MCF 10A (cell line): Measurements from ENCODE around the gene CIP2A. TPM values are rescaled to one million over a fixed set of nuclear protein-coding genes. Genes with fewer than 3 reads are reported as not detected.

Source experiments
- BruUV-seq: library from RNA; stranded (reverse); fragments of 400-500 nt; replicated peaks from 2 replicates; lab custom pipeline; 2021; lab: Mats Ljungman, UMichigan
- CTCF ChIA-PET: fragments of 300-600 bp; sonication (Branson Sonifier 250); formaldehyde crosslinking; extraction: SDS; loops from one replicate; lab custom pipeline; 2021; ENCODE audit warnings: antibody characterized with exemption, inconsistent platforms; lab: Yijun Ruan, JAX
- POLR2A ChIA-PET: fragments of 300-600, 350-650 bp; sonication (Branson Sonifier 250); formaldehyde crosslinking; extraction: SDS; loops from one replicate; lab custom pipeline; 2020; ENCODE audit warnings: antibody characterized with exemption, inconsistent platforms; lab: Yijun Ruan, JAX
- DNase-seq: peaks from one replicate; pipeline ENCODE4 v3.0.0-alpha.2; 2018; ENCODE audit not compliant: unreplicated experiment
- H3K27ac Mint-ChIP-seq: one replicate; pipeline ENCODE4 v1.8.0; 2022; ENCODE audit warnings: mild to moderate bottlenecking, low read depth, mixed read lengths; ENCODE audit not compliant: unreplicated experiment
- H3K27me3 Mint-ChIP-seq: one replicate; pipeline ENCODE4 v1.8.0; 2022; ENCODE audit warnings: mixed read lengths; ENCODE audit not compliant: insufficient read depth, unreplicated experiment
- H3K36me3 Mint-ChIP-seq: one replicate; pipeline ENCODE4 v1.8.0; 2022; ENCODE audit warnings: mild to moderate bottlenecking, moderate library complexity, mixed read lengths; ENCODE audit not compliant: insufficient read depth, unreplicated experiment
- H3K4me1 Mint-ChIP-seq: one replicate; pipeline ENCODE4 v1.8.0; 2022; ENCODE audit warnings: mixed read lengths; ENCODE audit not compliant: insufficient read depth, unreplicated experiment
- H3K4me3 Mint-ChIP-seq: one replicate; pipeline ENCODE4 v1.8.0; 2022; ENCODE audit warnings: mild to moderate bottlenecking, moderate library complexity, mixed read lengths; ENCODE audit not compliant: unreplicated experiment
- H3K9me3 Mint-ChIP-seq: one replicate; pipeline ENCODE4 v1.8.0; 2022; ENCODE audit warnings: mixed read lengths; ENCODE audit not compliant: unreplicated experiment
- CTCF ChIP-seq: fragments of 200-600 bp; IDR thresholded peaks from one replicate; pipeline ENCODE4 v1.8.0; 2022; ENCODE audit warnings: antibody characterized with exemption, mild to moderate bottlenecking; ENCODE audit not compliant: unreplicated experiment
- intact Hi-C: fragments of 100-400 bp; cut with micrococcal nuclease; formaldehyde crosslinking; loops from 2 replicates; pipeline ENCODE4 v1.14.1; 2022
- total RNA-seq: library from RNA; stranded (reverse); gene quantifications from 2 replicates; pipeline ENCODE4 v1.2.3, GENCODE V29; 2022

CIP2A gene
- total RNA-seq, 1 experiment from 2014 or later, result 23.9 TPM

GRCh38 chr3:108511055-108511454 lies 78.2 kb downstream of the CIP2A start:
- H3K36me3 Mint-ChIP-seq, result no peaks in the 10 kb centered on the region
- H3K27ac Mint-ChIP-seq, result no peak overlapping the region
- H3K27me3 Mint-ChIP-seq, result no peaks in the 10 kb centered on the region
- H3K4me1 Mint-ChIP-seq, result no peaks in the 10 kb centered on the region
- ChIA-PET POLR2A (no interaction called here), CTCF (interaction anchor here (0.6 to 2.0 kb wide), 3 partner anchors 16 to 51 kb away, joined by 4 to 8 read pairs (median 6); no protein-coding TSS in a partner anchor)
- no peak for TF ChIP-seq CTCF
- H3K9me3 Mint-ChIP-seq, result no peaks in the 10 kb centered on the region
- intact Hi-C loops, result no loop called here
- DNase-seq, result no peak
- BruUV-seq, result no TSS peak
- no peak overlapping the region for H3K4me3 Mint-ChIP-seq

GRCh38 chr3:108510496-108510895 lies 78.7 kb downstream of the CIP2A start, which contains the start of gene MYH15:
MYH15 (minus strand) TSS chr3:108510596; CDS start chr3:108510530, 66 bp downstream.
- POLR2A ChIA-PET, result no interaction called here
- DNase-seq, result no peak
- TF ChIP-seq CTCF, result no peak
- no peaks in the 10 kb centered on the region for H3K9me3 Mint-ChIP-seq
- H3K4me1 Mint-ChIP-seq, result no peaks in the 10 kb centered on the region
- CTCF ChIA-PET, result interaction anchor here (0.6 kb wide), 1 partner anchor 51 kb away, joined by 4 read pairs; no protein-coding TSS in a partner anchor
- no TSS peak for BruUV-seq
- no peaks in the 10 kb centered on the region for H3K36me3 Mint-ChIP-seq
- intact Hi-C loops, result no loop called here
- no peak within 1 kb of the TSS for H3K4me3 Mint-ChIP-seq
- H3K27me3 Mint-ChIP-seq, result no peaks in the 10 kb centered on the region
- H3K27ac Mint-ChIP-seq, result no peak within 1 kb of the TSS

GRCh38 chr3:108509871-108510270 lies 79.4 kb downstream of the CIP2A start:
- DNase-seq, result no peak
- CTCF ChIA-PET, result no interaction called here
- no peak overlapping the region for H3K27ac Mint-ChIP-seq
- no peaks in the 10 kb centered on the region for H3K27me3 Mint-ChIP-seq
- intact Hi-C loops, result no loop called here
- no peaks in the 10 kb centered on the region for H3K36me3 Mint-ChIP-seq
- no peak for TF ChIP-seq CTCF
- BruUV-seq, result no TSS peak
- no peaks in the 10 kb centered on the region for H3K9me3 Mint-ChIP-seq
- H3K4me3 Mint-ChIP-seq, result no peak overlapping the region
- POLR2A ChIA-PET, result no interaction called here
- H3K4me1 Mint-ChIP-seq, result no peaks in the 10 kb centered on the region

GRCh38 chr3:108509263-108509662 lies 80.0 kb downstream of the CIP2A start:
- DNase-seq, result no peak
- Mint-ChIP-seq H3K4me3 (no peak overlapping the region), H3K27ac (no peak overlapping the region), H3K36me3 (no peaks in the 10 kb centered on the region), H3K9me3 (no peaks in the 10 kb centered on the region), H3K27me3 (no peaks in the 10 kb centered on the region), H3K4me1 (no peaks in the 10 kb centered on the region)
- POLR2A ChIA-PET, result no interaction called here
- intact Hi-C loops, result no loop called here
- TF ChIP-seq CTCF, result no peak
- no TSS peak for BruUV-seq
- CTCF ChIA-PET, result no interaction called here
